GM12878 (cell line): ENCODE results near the gene PXMP4. TPM values are rescaled to one million over a fixed set of nuclear protein-coding genes. Genes with fewer than 3 reads are reported as not detected.

Experiments used
- BACH1 ChIP-seq: fragments of 450-650 bp; IDR thresholded peaks from 2 replicates; pipeline ENCODE4 v1.6.1; 2017; ENCODE audit warnings: mild to moderate bottlenecking, borderline replicate concordance
- BCLAF1 ChIP-seq: fragments of 450-650 bp; IDR thresholded peaks from 2 replicates; pipeline ENCODE4 v1.6.1; 2017; ENCODE audit warnings: antibody characterized with exemption, mild to moderate bottlenecking, moderate library complexity
- CBFB ChIP-seq: IDR thresholded peaks from 2 replicates; pipeline ENCODE4 v1.6.1; 2016; ENCODE audit warnings: antibody characterized with exemption, low read depth
- CBX3 ChIP-seq: fragments of 200-600 bp; sonication (generic); IDR thresholded peaks from 2 replicates; pipeline ENCODE4 v1.6.1; 2016; ENCODE audit warnings: low read depth, borderline replicate concordance
- CTCF ChIP-seq, 3 experiments: IDR thresholded peaks in 2 of 3; conservative IDR thresholded peaks in 1 of 3; 2 replicates each; pipeline ENCODE4 v1.5.1; 2011; ENCODE audit warnings: low read depth in 3 of 3, low read length in 3 of 3, mild to moderate bottlenecking in 3 of 3, control low read depth in 2 of 3, moderate library complexity in 2 of 3, inconsistent platforms in 1 of 3, mixed read lengths in 1 of 3; ENCODE audit not compliant: control insufficient read depth in 2 of 3, insufficient read depth in 1 of 3; ENCODE audit errors: extremely low read depth in 1 of 3
- NKRF ChIP-seq: fragments of 450-650 bp; conservative IDR thresholded peaks from 2 replicates; pipeline ENCODE4 v1.6.1; 2017; ENCODE audit warnings: mild to moderate bottlenecking, moderate library complexity
- SIX5 ChIP-seq: IDR thresholded peaks from 2 replicates; pipeline ENCODE4 v1.6.1; 2011; ENCODE audit warnings: mild to moderate bottlenecking, low read depth, low read length, moderate library complexity; ENCODE audit not compliant: severe bottlenecking
- SP1 ChIP-seq: IDR thresholded peaks from one replicate; pipeline ENCODE4 v1.6.1; 2011; ENCODE audit warnings: low read depth, low read length
- USF1 ChIP-seq: IDR thresholded peaks from 2 replicates; pipeline ENCODE4 v1.6.1; 2011; ENCODE audit warnings: borderline replicate concordance, low read depth, mild to moderate bottlenecking, moderate library complexity, mixed read lengths, low read length; ENCODE audit not compliant: insufficient read depth; ENCODE audit errors: extremely low read length
- ZBTB33 ChIP-seq: fragments of 450-650 bp; IDR thresholded peaks from 2 replicates; pipeline ENCODE4 v1.6.1; 2017; ENCODE audit warnings: mild to moderate bottlenecking
- polyA plus RNA-seq, 11 experiments: library from polyadenylated mRNA; depleted of rRNA in 4 of 11; unstranded in 6 of 11; stranded (reverse) in 5 of 11; fragments of >200 nt; fragmentation: Nextera tagmentation in 4 of 11; fragmentation: Illumina TruSeq in 1 of 11; extraction: Ambion mirVana in 4 of 11; extraction: Trizol in 1 of 11; gene quantifications; 1 replicate in 1 of 11; 2 replicates in 10 of 11; pipeline versions ENCODE4 v1.2.1 to v1.2.3, GENCODE V29; 2011 to 2016; ENCODE audit warnings: inconsistent platforms in 2 of 11, missing spikeins in 2 of 11, low read depth in 1 of 11
- total RNA-seq, 4 experiments: library from RNA; depleted of rRNA in 3 of 4; stranded (reverse); fragments of >200 nt in 3 of 4; fragmentation: Illumina TruSeq in 1 of 4; extraction: Trizol in 1 of 4; gene quantifications; 2 replicates each; pipeline versions ENCODE4 v1.2.1 to v1.2.3, GENCODE V29; 2013 to 2021

Gene PXMP4
- total and polyA plus RNA-seq, 10 of the 15 experiments (the other 5 are each of a cell fraction or from before 2014, with no cell fraction given): 3.6 to 19.2 (median 8.6) TPM

- TF ChIP-seq SIX5 (no peak), BACH1 (no peak), NKRF (no peak), CTCF (IDR thresholded peaks at IDR 0.05 in 2 of 3, conservative IDR thresholded peaks at IDR 0.05 in 1 of 3; ENCODE audit: control insufficient read depth in 2 of 3, extremely low read depth in 1 of 3, insufficient read depth in 1 of 3, low read depth in 3 of 3, low read length in 3 of 3) (no peak), ZBTB33 (no peak), CBX3 (no peak), USF1 (no peak), CBFB (no peak), SP1 (no peak), BCLAF1 (no peak)
These were observed 39.4 kb downstream of the PXMP4 start (continued) for GRCh38 chr20:33680686-33681085.
